ENCODE measurements around the gene CERS6. TPM values are rescaled to one million over a fixed set of nuclear protein-coding genes. Genes with fewer than 3 reads are reported as not detected.
A peak's percentile ranks its signal among the peaks of the same experiment; 100 is the strongest.

Gene CERS6
- total and polyA plus RNA-seq, 2 of the 8 experiments (the other 6 are each of a cell fraction or from before 2014, with no cell fraction given), result 6.8 to 28.2 TPM

DNA sequence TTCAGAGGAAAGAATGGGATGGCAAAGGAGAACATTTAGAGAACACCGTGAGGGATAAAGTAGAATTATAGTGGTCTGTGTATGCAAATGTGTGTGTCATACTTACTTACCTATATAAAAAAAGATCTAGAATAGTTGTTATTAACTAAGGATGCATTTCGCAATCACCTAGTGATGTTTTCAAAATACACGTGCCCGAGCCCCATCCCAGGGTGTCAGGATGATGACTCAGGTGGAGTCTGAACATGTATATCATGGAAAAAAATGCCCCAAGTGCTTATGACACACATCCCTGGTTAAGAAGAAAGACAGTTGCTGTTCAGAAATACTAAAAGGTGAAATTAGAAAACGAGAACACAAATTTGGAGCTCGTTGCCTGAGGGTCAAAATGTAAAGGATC, 109.0 kb downstream of the CERS6 start:
- Histone ChIP-seq H3K79me2 (ENCODE audit: control insufficient read depth in 1 of 2, insufficient read depth in 2 of 2, low read length in 2 of 2) (peaks cover 0 to 2% of the 10 kb centered on the region in 2 experiments), H4K8ac (ENCODE audit: extremely low read depth, insufficient read depth, low read length) (no peak overlapping the region), H3K18ac (ENCODE audit: extremely low read depth, low read length) (no peak overlapping the region), H2BK120ac (replicated peaks; ENCODE audit: low read depth, low read length) (no peak overlapping the region), H3K9ac (replicated peaks in 1 of 4; ENCODE audit: extremely low read depth in 1 of 4, low read depth in 3 of 4, low read length in 3 of 4) (no peak overlapping the region), H3K4me3 (ENCODE audit: extremely low read depth in 1 of 4, insufficient read depth in 2 of 4, low read depth in 3 of 4, low read length in 4 of 4) (no peak overlapping the region), H2AFZ (ENCODE audit: low read length) (no peak overlapping the region), H3K9me3 (ENCODE audit: insufficient read depth in 2 of 2, low read depth in 1 of 2, low read length in 1 of 2) (no peaks in the 10 kb centered on the region), H4K5ac (ENCODE audit: insufficient read length, low read depth, low read length) (no peak overlapping the region), H2BK20ac (ENCODE audit: low read length) (no peak overlapping the region), H3K23me2 (ENCODE audit: low read depth, low read length) (no peaks in the 10 kb centered on the region), H3K56ac (replicated peaks; ENCODE audit: insufficient read length, low read depth, low read length) (no peak overlapping the region), H3K27me3 (replicated peaks in 1 of 4; ENCODE audit: control insufficient read depth in 3 of 4, extremely low read depth in 1 of 4, insufficient read depth in 3 of 4, low read length in 3 of 4) (no peaks in the 10 kb centered on the region), H3K14ac (ENCODE audit: insufficient read length) (no peak overlapping the region), H2BK12ac (ENCODE audit: low read depth, low read length) (no peak overlapping the region), H2BK5ac (ENCODE audit: low read depth, low read length) (no peak overlapping the region), H2BK15ac (ENCODE audit: low read length) (no peak overlapping the region), H4K91ac (replicated peaks; ENCODE audit: insufficient read length, low read length) (no peak overlapping the region), H3K36me3 (ENCODE audit: control insufficient read depth in 2 of 4, insufficient read depth in 4 of 4, low read length in 3 of 4) (peaks cover 0 to 6% (median 1%) of the 10 kb centered on the region in 4 experiments; a peak in 1 of 8 replicates), H4K20me1 (replicated peaks in 1 of 2; ENCODE audit: control insufficient read depth in 1 of 2, insufficient read depth in 2 of 2, low read length in 2 of 2) (no peaks in the 10 kb centered on the region), H3K27ac (ENCODE audit: low read depth, low read length) (no peak overlapping the region), H3K79me1 (ENCODE audit: low read depth, low read length) (peaks cover 6% of the 10 kb centered on the region), H3K4me2 (ENCODE audit: insufficient read depth in 1 of 2, low read depth in 2 of 2, low read length in 2 of 2) (no peak overlapping the region), H2AK5ac (ENCODE audit: low read depth, low read length) (no peak overlapping the region), H3K4ac (replicated peaks; ENCODE audit: insufficient read length, low read depth, low read length) (no peak overlapping the region), H3K4me1 (replicated peaks in 1 of 4; ENCODE audit: control insufficient read depth in 3 of 4, insufficient read depth in 4 of 4, low read length in 3 of 4) (peaks cover 0 to 3% (median 0%) of the 10 kb centered on the region in 4 experiments; a peak in 1 of 7 replicates), H3K23ac (ENCODE audit: insufficient read length) (no peak overlapping the region)
- 88% methylated on average over 6 of the region's 6 CpGs; no CpG with 5 or more reads in 1 of the 2 experiments for WGBS, 2 experiments (ENCODE audit: extremely low coverage in 1 of 2, insufficient coverage in 1 of 2, insufficient read length in 1 of 2, insufficient replicate concordance in 2 of 2, low coverage in 1 of 2, low lambda C conversion rate in 2 of 2, missing lambda C conversion rate in 1 of 2)
- FAIRE-seq (no peak), DNase-seq (ENCODE audit: low read depth in 1 of 2, low spot score in 2 of 2) (no peak)
- TF ChIP-seq CEBPB (IDR thresholded peaks at IDR 0.05; ENCODE audit: low read depth, low read length) (peak; percentile 64; the same call in 1 of the 2 replicates), HDAC6 (IDR thresholded peaks at IDR 0.05; ENCODE audit: low read depth, low read length) (no peak)
- ChIA-PET POLR2A (ENCODE audit: partially characterized antibody) (no interaction called here), CTCF (ENCODE audit: partially characterized antibody) (interaction anchor here (1.4 kb wide), 1 partner anchor 19 kb away, joined by 3 read pairs; no protein-coding TSS in a partner anchor)
